OCI-LY7 (cell line): ENCODE measurements around the gene HSBP1.

Experiments
- CTCF ChIP-seq: fragments of 200-600 bp; sonication (generic); conservative IDR thresholded peaks from 2 replicates; pipeline ENCODE4 v1.5.1; 2014; ENCODE audit warnings: mild to moderate bottlenecking, antibody characterized with exemption, low read length, moderate library complexity, mixed read lengths
- EZH2phosphoT487 ChIP-seq: fragments of 200-600 bp; sonication (generic); IDR thresholded peaks from 2 replicates; pipeline ENCODE4 v1.6.1; 2018; ENCODE audit warnings: low read depth, borderline replicate concordance, mild to moderate bottlenecking, mixed run types, antibody characterized with exemption, low read length, moderate library complexity, mixed read lengths

GRCh38 chr16:83819361-83819760, 11.6 kb downstream of the HSBP1 start:
- TF ChIP-seq CTCF (no peak), EZH2phosphoT487 (no peak)
